GM15510 (cell line): ENCODE measurements around the gene EEF2K.
A peak's percentile ranks its signal among the peaks of the same experiment; 100 is the strongest.

Experiments used
- POLR2A ChIP-seq: IDR thresholded peaks from 3 replicates; pipeline ENCODE4 v1.6.1; 2011; ENCODE audit warnings: borderline replicate concordance; ENCODE audit not compliant: insufficient read length; ENCODE audit errors: extremely low read depth

The EEF2K gene

DNA sequence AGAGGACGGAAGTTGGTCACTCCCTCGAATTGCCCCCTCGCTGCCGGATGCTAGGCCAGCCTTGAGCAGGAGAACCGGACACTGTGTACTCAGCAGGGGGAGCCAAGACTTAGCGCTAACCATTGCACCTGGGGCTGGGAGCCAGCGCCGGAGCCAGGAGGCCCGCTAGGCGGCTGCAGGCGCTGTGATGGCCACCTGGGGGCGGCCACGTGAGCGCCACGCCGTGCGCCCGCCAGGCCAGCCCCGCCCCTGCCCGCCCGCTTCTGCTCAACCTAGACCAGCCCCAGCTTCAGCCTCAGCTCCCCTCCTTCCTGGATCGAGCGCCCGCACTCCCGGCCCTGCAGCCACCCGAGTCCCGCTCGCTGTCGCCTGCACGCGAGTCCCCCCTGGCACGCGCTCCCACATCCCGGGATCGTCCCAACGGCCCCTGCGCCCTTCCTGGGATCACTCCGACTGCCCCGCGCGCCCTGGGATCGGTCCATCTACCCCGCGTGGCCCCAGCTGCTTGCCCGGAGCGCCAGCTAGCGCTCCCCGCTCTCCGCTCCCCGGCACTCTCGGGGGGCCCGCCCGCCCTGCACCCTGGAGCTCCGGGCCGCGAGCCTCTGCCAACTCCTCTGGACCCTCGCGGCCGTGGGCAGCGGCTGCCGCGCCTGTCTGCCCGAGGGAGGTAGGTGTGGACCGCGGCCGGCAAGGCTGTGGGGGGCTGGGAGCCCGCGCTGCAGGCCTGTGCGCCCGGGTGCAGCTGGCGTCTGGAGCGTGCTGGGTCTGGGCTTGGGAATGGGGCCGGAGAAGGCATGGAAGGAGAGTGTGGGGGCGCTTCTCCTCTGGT, at the start of gene EEF2K:
TSS of gene EEF2K (plus strand) at position 266 of the 829 bp plus-strand sequence. CDS start 19,452 bp downstream, outside the sequence.
- peak; percentile 74 for TF ChIP-seq POLR2A

GRCh38 chr16:22161401-22161800, 44.7 kb upstream of the EEF2K start:
- no peak for TF ChIP-seq POLR2A

DNA sequence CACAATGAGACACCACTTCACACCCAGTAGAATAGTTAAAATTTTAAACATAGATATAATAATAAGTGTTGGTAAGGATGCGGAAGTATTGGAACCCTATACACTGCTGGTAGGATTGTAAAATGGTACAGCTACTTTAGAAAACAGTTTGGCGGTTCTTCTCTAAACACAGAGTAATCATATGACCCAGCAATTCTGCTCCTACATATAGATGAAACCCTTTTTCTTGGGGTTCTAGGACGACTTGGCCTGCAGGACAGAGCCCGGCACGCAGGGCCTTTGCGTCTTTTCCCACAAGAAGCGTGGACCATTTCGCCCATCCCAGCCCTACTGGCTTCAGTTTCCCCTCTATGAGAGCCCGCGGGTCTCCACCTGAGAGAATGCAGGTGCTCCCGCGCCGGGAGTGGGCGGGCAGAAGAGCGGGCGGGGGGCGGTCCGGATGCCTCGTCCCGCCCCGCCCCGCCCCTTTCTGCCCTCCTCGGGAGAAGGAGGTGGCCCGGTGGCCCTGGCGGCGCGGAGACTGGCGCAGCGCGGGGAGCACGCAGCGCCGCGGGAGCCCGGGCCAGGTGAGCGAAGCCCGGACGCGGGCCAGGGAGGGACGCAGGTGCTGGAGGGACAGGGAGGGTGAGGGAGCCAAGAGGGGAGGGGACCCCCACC, 44.0 kb upstream of the EEF2K start, which contains the start of gene SDR42E2:
TSS of gene SDR42E2 (plus strand) at position 508 of the 657 bp plus-strand sequence. CDS start 3,077 bp downstream, outside the sequence.
- TF ChIP-seq POLR2A = no peak

DNA sequence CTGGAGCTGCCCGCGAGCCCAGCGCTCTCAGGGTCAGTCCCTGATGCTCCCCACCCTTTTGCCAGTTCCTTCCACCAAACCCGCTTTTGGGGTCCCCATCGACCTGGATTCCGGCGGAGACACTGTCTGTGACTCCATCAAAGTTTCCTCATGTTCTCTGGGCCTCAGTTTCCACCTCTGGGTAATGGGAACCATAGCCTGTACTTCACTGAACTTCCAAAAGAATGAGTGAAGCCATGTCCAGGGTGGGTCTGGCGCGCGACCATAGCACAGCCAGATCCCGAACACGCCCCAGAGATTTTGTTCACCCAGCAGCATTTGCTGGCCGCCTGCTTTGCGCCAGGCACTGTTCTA, 43.4 kb upstream of the EEF2K start:
- no peak for TF ChIP-seq POLR2A

GRCh38 chr16:22163806-22164205, 42.3 kb upstream of the EEF2K start:
- TF ChIP-seq POLR2A = no peak

GRCh38 chr16:22164482-22164881, 41.6 kb upstream of the EEF2K start:
- TF ChIP-seq POLR2A = no peak

- TF ChIP-seq POLR2A = no peak
These were observed 40.4 kb upstream of the EEF2K start for GRCh38 chr16:22165508-22166285.

DNA sequence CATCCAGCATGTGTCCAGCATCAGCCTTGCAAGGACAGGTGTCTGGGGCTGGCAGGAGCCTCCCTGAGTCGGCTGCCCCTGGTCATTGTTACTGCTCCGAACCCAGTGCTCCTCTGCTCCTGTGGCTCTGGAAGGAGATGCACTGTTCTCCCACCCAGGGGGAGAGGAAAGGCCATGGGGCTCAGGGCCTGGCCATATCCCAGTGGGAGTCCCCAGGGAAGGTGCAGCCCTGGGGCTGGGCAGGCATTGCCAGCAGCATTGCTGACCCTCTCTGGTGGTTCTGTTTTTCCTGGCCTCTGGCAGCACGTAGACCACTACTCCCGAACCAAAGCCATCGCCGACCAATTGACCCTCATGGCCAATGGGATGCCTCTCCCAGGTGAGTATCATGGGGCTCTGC, 34.1 kb upstream of the EEF2K start:
- no peak for TF ChIP-seq POLR2A

GRCh38 chr16:22174642-22175041, 31.4 kb upstream of the EEF2K start:
- no peak for TF ChIP-seq POLR2A

- no peak for TF ChIP-seq POLR2A
These were observed 27.8 kb upstream of the EEF2K start for GRCh38 chr16:22177968-22178930.

GRCh38 chr16:22181426-22181825, 24.7 kb upstream of the EEF2K start:
- TF ChIP-seq POLR2A = no peak

DNA sequence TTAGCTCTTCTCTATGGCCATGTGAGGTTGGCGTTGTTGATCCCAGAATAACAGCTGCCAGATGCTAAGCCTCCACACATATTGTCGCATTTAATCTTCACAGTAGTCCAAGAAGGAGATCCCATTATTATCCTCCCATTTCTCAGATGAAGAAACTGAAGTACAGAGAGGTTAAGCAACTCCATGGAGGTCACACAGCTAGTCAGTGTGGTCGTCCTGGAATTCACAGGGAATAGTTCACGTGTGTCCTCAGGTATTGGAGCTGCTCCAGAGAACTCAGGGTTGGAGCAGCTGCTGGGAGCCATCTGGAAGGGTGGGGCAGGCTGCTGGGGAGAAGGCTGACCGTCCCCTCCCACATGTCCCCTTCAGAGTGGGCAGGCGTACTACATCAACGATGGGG, 24.2 kb upstream of the EEF2K start:
- TF ChIP-seq POLR2A = no peak

GRCh38 chr16:22183335-22183734, 22.7 kb upstream of the EEF2K start:
- no peak for TF ChIP-seq POLR2A
